Small intestine (tissue), 7 donors: ENCODE results near the gene PRDM16. TPM values are rescaled to one million over a fixed set of nuclear protein-coding genes. Genes with fewer than 3 reads are reported as not detected.

Source experiments
- DNase-seq, 2 donors: peaks; one replicate each; pipeline versions ENCODE4 v3.0.0 to v3.0.0-alpha.2; 2013
- FAIRE-seq: peaks from 2 replicates; lab custom pipeline; 2012; peaks lifted over from hg19 to GRCh38; lab: Jason Lieb, UNC
- H3K27ac ChIP-seq, 3 donors: one replicate each; pipeline ENCODE4 v1.5.1; 2013; ENCODE audit warnings: low read length in 2 of 3, mild to moderate bottlenecking in 2 of 3, control low read depth in 1 of 3, inconsistent platforms in 1 of 3, low read depth in 1 of 3, moderate library complexity in 1 of 3
- H3K27me3 ChIP-seq, 3 donors: one replicate each; pipeline ENCODE4 v1.6.1; 2013; ENCODE audit warnings: low read length in 3 of 3, inconsistent platforms in 1 of 3; ENCODE audit not compliant: control insufficient read depth in 3 of 3, insufficient read depth in 3 of 3
- H3K36me3 ChIP-seq, 3 donors: one replicate each; pipeline ENCODE4 v1.6.1; 2013; ENCODE audit warnings: low read length in 3 of 3, inconsistent platforms in 1 of 3, low read depth in 1 of 3, mild to moderate bottlenecking in 1 of 3, moderate library complexity in 1 of 3; ENCODE audit not compliant: control insufficient read depth in 3 of 3, insufficient read depth in 2 of 3
- H3K4me1 ChIP-seq, 3 donors: one replicate each; pipeline ENCODE4 v1.6.1; 2013; ENCODE audit warnings: low read length in 2 of 3, inconsistent platforms in 1 of 3, low read depth in 1 of 3, mild to moderate bottlenecking in 1 of 3, moderate library complexity in 1 of 3; ENCODE audit not compliant: control insufficient read depth in 3 of 3, insufficient read depth in 2 of 3
- H3K4me3 ChIP-seq, 3 donors: one replicate each; pipeline ENCODE4 v1.5.1; 2013; ENCODE audit warnings: low read length in 3 of 3, control low read depth in 1 of 3, inconsistent platforms in 1 of 3, low read depth in 1 of 3, mild to moderate bottlenecking in 1 of 3, moderate library complexity in 1 of 3
- H3K9me3 ChIP-seq, 2 donors: one replicate each; pipeline ENCODE4 v1.6.1; 2013; ENCODE audit warnings: low read depth in 1 of 2, low read length in 1 of 2; ENCODE audit not compliant: control insufficient read depth in 2 of 2, insufficient read depth in 1 of 2
- WGBS, 3 donors: extraction: QIAGEN DNeasy Blood & Tissue Kit; methylation state at CpG; one replicate each; pipeline ENCODE4 v1.1.7; 2013; 5-methylcytosine and 5-hydroxymethylcytosine counted together
- polyA plus RNA-seq, 4 donors: library from polyadenylated mRNA; stranded (reverse) in 3 of 4; unstranded in 1 of 4; fragments of 200-250 nt in 3 of 4; fragments of 120-200 nt in 1 of 4; gene quantifications; one replicate each; pipeline versions ENCODE4 v1.2.1 to v1.2.3, GENCODE V29; 2013
- donor health status: healthy with polysubstance abuse.
- donor health status: control.
- donor health status: control.
- donor health status: Bipolar disorder and iron deficiency.
- donor health status: healthy.

The PRDM16 gene
- polyA plus RNA-seq, 4 donors, result 5.4 to 11.4 (median 8.2) TPM

GRCh38 chr1:3024019-3024418 lies 45.0 kb upstream of the PRDM16 start:
- Histone ChIP-seq H3K27me3 (peaks cover 0 to 17% (median 0%) of the 10 kb centered on the region in 3 donors), H3K4me3 (no peak overlapping the region), H3K4me1 (no peaks in the 10 kb centered on the region), H3K36me3 (no peaks in the 10 kb centered on the region), H3K9me3 (no peaks in the 10 kb centered on the region), H3K27ac (no peak overlapping the region)
- 72 to 79% (median 72%) methylated on average over 9 of the region's 9 CpGs for WGBS, 3 donors
- no peak for DNase-seq
- FAIRE-seq, result no peak

GRCh38 chr1:3024588-3024987 lies 44.4 kb upstream of the PRDM16 start:
- Histone ChIP-seq H3K4me1 (no peaks in the 10 kb centered on the region), H3K4me3 (no peak overlapping the region), H3K27me3 (peaks cover 0 to 21% (median 0%) of the 10 kb centered on the region in 3 donors), H3K27ac (no peak overlapping the region), H3K36me3 (no peaks in the 10 kb centered on the region), H3K9me3 (no peaks in the 10 kb centered on the region)
- WGBS, 3 donors, result 90 to 91% (median 90%) methylated on average over 11 of the region's 11 CpGs
- DNase-seq, result no peak
- no peak for FAIRE-seq

DNA sequence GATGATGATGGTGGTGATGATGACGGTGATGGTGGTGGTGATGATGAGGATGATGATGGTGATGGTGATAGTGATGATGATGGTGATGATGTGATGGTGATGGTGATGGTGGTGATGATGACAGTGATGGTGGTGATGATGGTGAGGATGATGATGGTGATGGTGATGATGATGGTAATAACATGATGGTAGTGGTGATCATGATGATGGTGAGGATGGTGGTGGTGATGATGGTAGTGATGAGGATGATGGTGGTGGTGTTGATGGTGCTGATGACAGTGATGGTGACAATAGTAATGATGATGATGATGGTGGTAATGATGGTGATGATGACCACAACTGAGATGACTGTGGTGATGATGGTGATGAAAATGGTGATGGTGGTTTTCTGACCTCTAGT lies 42.9 kb upstream of the PRDM16 start:
- H3K4me1 ChIP-seq, result no peaks in the 10 kb centered on the region
- no peaks in the 10 kb centered on the region for H3K9me3 ChIP-seq
- FAIRE-seq (no peak), DNase-seq (no peak)
- H3K27ac ChIP-seq, result no peak overlapping the region
- H3K36me3 ChIP-seq, result no peaks in the 10 kb centered on the region
- H3K27me3 ChIP-seq, result peaks cover 0 to 29% (median 0%) of the 10 kb centered on the region in 3 donors
- no peak overlapping the region for H3K4me3 ChIP-seq
- 89 to 100% (median 94%) methylated on average over 1 of the region's 1 CpG for WGBS, 3 donors

DNA sequence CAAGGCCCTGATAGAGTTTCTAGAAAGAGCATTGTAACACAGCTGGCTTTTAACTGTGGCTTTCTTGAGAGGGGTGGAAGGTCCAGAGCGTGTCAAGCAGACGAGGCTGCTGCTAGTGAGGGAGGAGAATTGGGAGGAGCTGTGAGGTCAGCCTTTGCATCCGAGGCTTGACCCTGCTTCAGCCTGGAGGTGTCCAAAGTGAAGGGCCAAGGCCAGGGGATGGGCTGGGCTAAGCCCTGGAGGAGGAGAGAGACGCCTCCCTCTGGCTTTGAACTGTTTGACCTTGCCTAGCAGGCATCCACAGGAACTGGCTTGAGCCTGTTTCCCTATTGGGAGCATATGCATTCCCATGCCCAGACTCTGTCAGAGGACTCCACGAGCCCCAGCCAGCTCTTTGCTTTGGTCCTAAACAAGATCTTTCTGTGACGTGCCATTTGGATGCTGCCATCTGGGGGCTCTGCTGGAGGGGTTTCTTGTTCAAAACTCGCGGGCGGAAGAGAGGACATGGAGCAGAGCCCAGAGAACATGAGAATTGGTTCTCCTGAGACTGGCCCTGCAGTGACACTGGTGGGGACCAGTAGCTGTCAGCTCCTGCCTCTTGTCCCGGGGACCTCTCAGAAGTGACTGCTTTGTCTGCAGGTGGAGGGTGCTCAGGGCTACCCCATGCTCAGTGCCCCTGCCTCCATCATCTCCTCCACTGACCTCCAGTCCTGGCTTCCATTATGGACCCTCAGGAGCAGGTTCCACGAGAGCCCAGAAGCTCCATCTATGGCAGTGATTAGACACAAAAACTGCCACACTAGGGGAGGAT lies 42.2 kb upstream of the PRDM16 start:
- no peak for FAIRE-seq
- Histone ChIP-seq H3K36me3 (no peaks in the 10 kb centered on the region), H3K4me3 (no peak overlapping the region), H3K4me1 (no peaks in the 10 kb centered on the region), H3K9me3 (no peaks in the 10 kb centered on the region), H3K27me3 (peaks cover 0 to 30% (median 0%) of the 10 kb centered on the region in 3 donors), H3K27ac (no peak overlapping the region)
- WGBS, 3 donors, result 79% methylated on average over 11 of the region's 11 CpGs
- DNase-seq, result no peak

DNA sequence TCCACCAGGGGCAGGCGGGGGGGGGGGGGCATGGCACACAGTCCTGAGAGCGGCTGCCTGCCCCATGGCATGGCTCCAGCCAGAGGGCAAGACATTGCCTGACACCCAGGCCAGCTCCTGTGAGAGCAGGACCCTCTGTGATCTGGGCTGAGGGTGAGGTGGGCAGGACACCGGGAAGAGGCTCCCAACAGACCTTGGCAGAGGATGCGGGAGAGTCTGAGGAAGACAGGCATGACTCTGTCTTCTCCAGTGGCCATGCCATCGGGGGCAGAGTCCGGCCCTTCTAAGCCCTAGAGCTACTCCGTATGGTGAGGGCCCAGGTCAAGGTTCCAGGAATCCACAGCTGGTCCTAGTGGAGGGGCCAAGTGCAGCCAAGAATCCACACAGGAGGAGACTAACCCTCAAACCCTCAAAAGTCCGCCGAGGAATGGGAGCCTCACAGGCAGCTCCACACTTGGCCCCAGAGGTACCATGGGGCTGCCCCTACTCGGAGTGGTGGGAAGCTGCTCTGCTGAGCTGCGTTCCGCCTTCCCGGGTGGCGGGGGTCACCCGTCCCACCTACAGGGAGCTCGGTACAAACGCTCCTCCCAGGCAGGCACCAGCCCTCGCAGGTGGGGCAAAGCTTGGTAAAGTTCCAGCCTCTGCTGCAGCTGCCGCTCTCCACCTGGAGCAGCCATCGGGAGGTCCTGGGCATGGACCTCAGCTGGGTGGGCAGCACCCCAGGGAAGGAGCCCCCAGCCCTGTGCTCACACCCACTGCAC lies 41.2 kb upstream of the PRDM16 start:
- no peak for DNase-seq
- FAIRE-seq, result no peak
- no peaks in the 10 kb centered on the region for H3K9me3 ChIP-seq
- H3K4me1 ChIP-seq, result no peaks in the 10 kb centered on the region
- WGBS, 3 donors, result 65 to 89% (median 68%) methylated on average over 20 of the region's 20 CpGs
- H3K27me3 ChIP-seq, result peaks cover 0 to 31% (median 0%) of the 10 kb centered on the region in 3 donors
- H3K27ac ChIP-seq, result no peak overlapping the region
- H3K36me3 ChIP-seq, result no peaks in the 10 kb centered on the region
- no peak overlapping the region for H3K4me3 ChIP-seq

- no peaks in the 10 kb centered on the region for H3K36me3 ChIP-seq
- no peak for FAIRE-seq
- DNase-seq, result no peak
- peaks cover 0 to 31% (median 0%) of the 10 kb centered on the region in 3 donors for H3K27me3 ChIP-seq
- H3K4me1 ChIP-seq, result no peaks in the 10 kb centered on the region
- H3K27ac ChIP-seq, result no peak overlapping the region
- no peak overlapping the region for H3K4me3 ChIP-seq
- no peaks in the 10 kb centered on the region for H3K9me3 ChIP-seq
- 35 to 38% (median 38%) methylated on average over 32 of the region's 32 CpGs for WGBS, 3 donors
These were observed 40.3 kb upstream of the PRDM16 start for GRCh38 chr1:3028531-3029282.

DNA sequence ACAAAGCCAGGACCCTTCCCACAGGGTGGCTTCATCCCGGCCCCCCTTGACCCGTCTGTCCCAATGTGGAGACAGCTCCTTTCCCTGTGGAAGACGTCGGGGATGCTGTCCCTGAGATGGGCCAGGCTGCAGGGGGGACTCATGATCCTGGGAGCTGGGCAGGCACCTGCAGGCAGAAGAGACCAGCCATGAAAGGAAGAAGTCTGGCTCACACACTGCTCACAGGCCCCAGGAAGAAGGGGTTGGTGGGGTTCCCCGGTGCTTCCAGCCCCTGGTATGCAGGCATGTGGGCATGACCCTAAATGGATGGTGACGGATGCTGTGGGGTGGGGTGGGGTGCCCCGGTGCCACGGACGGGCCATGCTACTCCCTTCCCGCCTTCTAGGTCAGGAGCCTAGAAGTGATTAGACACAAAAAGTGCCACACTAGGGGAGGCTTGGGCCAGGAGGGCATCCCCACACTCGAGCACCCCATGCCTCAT lies 39.5 kb upstream of the PRDM16 start:
- WGBS, 3 donors, result 74 to 84% (median 80%) methylated on average over 11 of the region's 11 CpGs
- Histone ChIP-seq H3K9me3 (no peaks in the 10 kb centered on the region), H3K4me3 (no peak overlapping the region), H3K27ac (no peak overlapping the region), H3K36me3 (no peaks in the 10 kb centered on the region), H3K27me3 (peaks cover 0 to 31% (median 0%) of the 10 kb centered on the region in 3 donors), H3K4me1 (no peaks in the 10 kb centered on the region)
- no peak for FAIRE-seq
- DNase-seq, result no peak
